HG03103 (cell line): Measurements from ENCODE around the gene LDLRAD3.
"Not testable (repeated sequence)": the region's sequence is repeated elsewhere in the genome, so short reads cannot be mapped to it uniquely, and the experiment has no call there.

ENCODE experiments used
- ATAC-seq: cut with Tn5 transposase; IDR thresholded peaks from one replicate; pipeline ENCODE4 v1.9.1; 2021; ENCODE audit warnings: low read depth; ENCODE audit not compliant: unreplicated experiment

Gene LDLRAD3

GRCh38 chr11:35986947-35987346 lies 43.1 kb downstream of the LDLRAD3 start:
- ATAC-seq: no peak

- no peak for ATAC-seq
Observed at GRCh38 chr11:35990170-35990569, 46.3 kb downstream of the LDLRAD3 start.

GRCh38 chr11:35990816-35991215 lies 47.0 kb downstream of the LDLRAD3 start:
- ATAC-seq: no peak

GRCh38 chr11:35992548-35992947 lies 48.7 kb downstream of the LDLRAD3 start:
- no peak for ATAC-seq

- no peak for ATAC-seq
Observed at GRCh38 chr11:35994421-35994820, 50.6 kb downstream of the LDLRAD3 start.

- no peak for ATAC-seq
Observed at GRCh38 chr11:35995681-35996271, 51.9 kb downstream of the LDLRAD3 start.

- ATAC-seq: no peak
Observed at GRCh38 chr11:35997902-35998520, 54.1 kb downstream of the LDLRAD3 start.

- no peak for ATAC-seq
Observed at GRCh38 chr11:35998634-35999033, 54.8 kb downstream of the LDLRAD3 start.

GRCh38 chr11:36000616-36001190 lies 56.8 kb downstream of the LDLRAD3 start:
- no peak for ATAC-seq

GRCh38 chr11:36002196-36002595 lies 58.3 kb downstream of the LDLRAD3 start:
- no peak for ATAC-seq

- ATAC-seq: no peak
Observed at GRCh38 chr11:36002796-36003195, 58.9 kb downstream of the LDLRAD3 start.

- no peak for ATAC-seq
Observed at GRCh38 chr11:36006556-36006955, 62.7 kb downstream of the LDLRAD3 start.

GRCh38 chr11:36007127-36007655 lies 63.3 kb downstream of the LDLRAD3 start:
- no peak for ATAC-seq

GRCh38 chr11:36008584-36008983 lies 64.7 kb downstream of the LDLRAD3 start:
- no peak for ATAC-seq

- no peak for ATAC-seq
Observed at GRCh38 chr11:36009473-36009872, 65.6 kb downstream of the LDLRAD3 start.

- no peak for ATAC-seq
Observed at GRCh38 chr11:36010010-36010740, 66.3 kb downstream of the LDLRAD3 start.

- ATAC-seq: no peak
Observed at GRCh38 chr11:36011574-36011973, 67.7 kb downstream of the LDLRAD3 start.

GRCh38 chr11:36012455-36012854 lies 68.6 kb downstream of the LDLRAD3 start:
- no peak for ATAC-seq

- ATAC-seq: no peak
Observed at GRCh38 chr11:36012979-36013378, 69.1 kb downstream of the LDLRAD3 start.

- ATAC-seq: not testable (repeated sequence)
Observed at GRCh38 chr11:36013446-36013845, 69.6 kb downstream of the LDLRAD3 start.
